ENCODE data around the gene BCAS3. TPM values are rescaled to one million over a fixed set of nuclear protein-coding genes. Genes with fewer than 3 reads are reported as not detected.

BCAS3 gene
- total RNA-seq, 2 donors from 2014 or later, result 28.0 to 37.7 TPM

GRCh38 chr17:60749708-60750107 lies 72.1 kb downstream of the BCAS3 start:
- H3K4me3 Mint-ChIP-seq, result no peak overlapping the region
- H3K27ac ChIP-seq (ENCODE audit: low read depth, low read length), result no peak overlapping the region

GRCh38 chr17:60750640-60751039 lies 73.0 kb downstream of the BCAS3 start:
- DNase-seq, result no peak
- Histone ChIP-seq H3K9ac (ENCODE audit: extremely low read depth, low read length, poor library complexity, severe bottlenecking) (no peak overlapping the region), H3K4me3 (ENCODE audit: low read length) (no peak overlapping the region), H3K27ac (ENCODE audit: low read depth, low read length) (no peak overlapping the region), H3K36me3 (ENCODE audit: control insufficient read depth, insufficient read depth, low read length) (no peaks in the 10 kb centered on the region), H3K9me3 (ENCODE audit: control insufficient read depth, low read length) (peaks cover 3% of the 10 kb centered on the region), H3K27me3 (ENCODE audit: control insufficient read depth, insufficient read depth, low read length, poor library complexity, severe bottlenecking) (no peaks in the 10 kb centered on the region), H3K4me1 (ENCODE audit: control insufficient read depth, insufficient read depth, low read length) (no peaks in the 10 kb centered on the region)
- Mint-ChIP-seq H3K27ac (no peak overlapping the region), H3K4me3 (no peak overlapping the region), H3K27me3 (ENCODE audit: insufficient read depth) (no peaks in the 10 kb centered on the region), H3K9me3 (no peaks in the 10 kb centered on the region), H3K4me1 (peaks cover 9% of the 10 kb centered on the region), H3K36me3 (ENCODE audit: low read depth) (peaks cover 4% of the 10 kb centered on the region)
- TF ChIP-seq CTCF (conservative IDR thresholded peaks at IDR 0.05), result no peak

More at GRCh38 chr17:60749708-60750107, 72.1 kb downstream of the BCAS3 start:
- peaks cover 4% of the 10 kb centered on the region for H3K36me3 Mint-ChIP-seq (ENCODE audit: low read depth)
- 90 to 92% methylated on average over 5 of the region's 5 CpGs for WGBS, 2 experiments (ENCODE audit: insufficient coverage in 1 of 2, insufficient read length in 1 of 2)
- no peak for TF ChIP-seq CTCF (conservative IDR thresholded peaks at IDR 0.05)
- no peak overlapping the region for H3K27ac Mint-ChIP-seq
- Histone ChIP-seq H3K27me3 (ENCODE audit: control insufficient read depth, insufficient read depth, low read length, poor library complexity, severe bottlenecking) (no peaks in the 10 kb centered on the region), H3K9me3 (ENCODE audit: control insufficient read depth, low read length) (peaks cover 3% of the 10 kb centered on the region), H3K4me1 (ENCODE audit: control insufficient read depth, insufficient read depth, low read length) (no peaks in the 10 kb centered on the region), H3K36me3 (ENCODE audit: control insufficient read depth, insufficient read depth, low read length) (no peaks in the 10 kb centered on the region), H3K9ac (ENCODE audit: extremely low read depth, low read length, poor library complexity, severe bottlenecking) (no peak overlapping the region), H3K4me3 (ENCODE audit: low read length) (no peak overlapping the region)
- no peaks in the 10 kb centered on the region for H3K27me3 Mint-ChIP-seq (ENCODE audit: insufficient read depth)
- no peak for DNase-seq
- peaks cover 9% of the 10 kb centered on the region for H3K4me1 Mint-ChIP-seq
- H3K9me3 Mint-ChIP-seq, result no peaks in the 10 kb centered on the region

- H3K4me3 Mint-ChIP-seq, result no peak overlapping the region
These were observed 74.2 kb downstream of the BCAS3 start for GRCh38 chr17:60751884-60752283.

More at GRCh38 chr17:60751884-60752283, 74.2 kb downstream of the BCAS3 start:
- H3K4me1 Mint-ChIP-seq, result peaks cover 9% of the 10 kb centered on the region
- no peak for TF ChIP-seq CTCF (conservative IDR thresholded peaks at IDR 0.05)
- Histone ChIP-seq H3K4me3 (ENCODE audit: low read length) (no peak overlapping the region), H3K4me1 (ENCODE audit: control insufficient read depth, insufficient read depth, low read length) (no peaks in the 10 kb centered on the region), H3K9me3 (ENCODE audit: control insufficient read depth, low read length) (peaks cover 3% of the 10 kb centered on the region), H3K36me3 (ENCODE audit: control insufficient read depth, insufficient read depth, low read length) (no peaks in the 10 kb centered on the region), H3K9ac (ENCODE audit: extremely low read depth, low read length, poor library complexity, severe bottlenecking) (no peak overlapping the region), H3K27me3 (ENCODE audit: control insufficient read depth, insufficient read depth, low read length, poor library complexity, severe bottlenecking) (no peaks in the 10 kb centered on the region), H3K27ac (ENCODE audit: low read depth, low read length) (no peak overlapping the region)
- no CpG with 5 or more reads among the region's 1 CpG for WGBS, 2 experiments (ENCODE audit: insufficient coverage in 1 of 2, insufficient read length in 1 of 2)
- no peak for DNase-seq
- no peak overlapping the region for H3K27ac Mint-ChIP-seq
- H3K27me3 Mint-ChIP-seq (ENCODE audit: insufficient read depth), result no peaks in the 10 kb centered on the region
- no peaks in the 10 kb centered on the region for H3K9me3 Mint-ChIP-seq
- peaks cover 4% of the 10 kb centered on the region for H3K36me3 Mint-ChIP-seq (ENCODE audit: low read depth)
